ENCODE data around the gene C1orf105.

C1orf105 gene

GRCh38 chr1:172460887-172461315 is 40.4 kb downstream of the C1orf105 start:
- DNase-seq, result no peak

GRCh38 chr1:172465617-172466016 is 45.1 kb downstream of the C1orf105 start:
- DNase-seq, result no peak

DNA sequence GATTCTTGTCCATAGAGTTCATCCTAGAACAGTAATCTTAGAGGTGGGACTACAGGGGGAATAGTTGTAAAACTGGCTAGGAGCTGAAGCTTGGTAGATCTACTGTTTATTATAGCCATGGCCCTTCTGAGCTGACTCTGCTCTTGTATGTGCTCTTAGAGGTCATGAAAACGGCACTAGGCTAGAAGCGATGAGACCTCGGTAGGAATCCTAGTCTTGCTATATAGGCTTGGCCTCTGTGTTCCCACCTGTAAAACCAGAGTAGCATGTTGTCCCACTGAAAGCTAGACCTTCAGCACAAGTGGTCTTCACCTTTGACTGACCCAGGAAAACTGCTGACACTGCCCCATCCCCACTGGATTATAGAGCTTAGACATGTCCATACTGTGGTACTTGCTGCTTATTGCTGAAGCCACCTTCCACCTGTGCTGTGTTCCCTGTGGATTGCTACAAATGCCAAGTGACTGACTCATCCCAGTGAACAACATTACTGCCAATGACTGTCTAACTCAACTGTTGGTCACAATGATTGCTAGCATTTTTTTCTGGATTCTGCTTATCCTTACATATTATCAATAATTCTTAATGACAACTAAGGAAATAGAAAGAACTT is 46.4 kb downstream of the C1orf105 start:
- DNase-seq, result no peak

DNA sequence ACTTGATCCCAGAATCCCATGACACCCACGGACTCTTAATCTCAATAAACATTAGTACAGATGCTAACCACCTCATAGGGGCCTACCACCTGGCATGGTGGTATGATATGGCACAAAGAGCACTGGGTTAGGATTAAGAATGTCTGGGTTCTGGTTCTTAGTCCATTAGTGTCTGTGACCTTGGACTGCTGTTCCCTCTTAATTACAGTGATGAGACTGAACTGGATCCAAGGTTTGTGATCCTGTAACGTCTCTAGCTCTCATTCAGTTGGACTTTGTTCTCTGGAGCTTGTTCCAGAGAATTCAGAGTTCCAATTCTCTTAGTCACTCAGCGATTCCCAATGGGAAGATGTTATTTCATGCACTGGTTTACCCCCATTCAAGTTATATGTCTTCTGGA is 47.0 kb downstream of the C1orf105 start:
- DNase-seq, result no peak

DNA sequence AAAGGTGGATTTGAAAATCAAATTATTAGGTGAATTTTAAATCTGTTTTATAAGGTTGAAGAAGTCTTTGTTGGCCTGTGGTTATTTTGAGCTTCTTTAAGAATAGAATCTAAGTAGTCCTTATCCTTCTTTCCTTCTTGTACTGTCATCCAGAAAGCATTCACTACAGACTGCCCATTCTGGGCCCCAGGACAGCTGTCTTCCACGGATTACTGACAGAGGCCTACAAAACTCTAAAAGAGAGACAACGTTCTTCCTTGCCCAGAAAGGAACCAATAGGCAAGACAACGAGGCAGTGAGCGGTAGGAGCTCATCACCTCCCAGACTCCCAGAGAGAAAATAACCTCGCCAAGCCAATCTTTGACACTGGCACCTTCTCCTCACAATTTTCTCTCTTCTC is 47.8 kb downstream of the C1orf105 start:
- no peak for DNase-seq

DNA sequence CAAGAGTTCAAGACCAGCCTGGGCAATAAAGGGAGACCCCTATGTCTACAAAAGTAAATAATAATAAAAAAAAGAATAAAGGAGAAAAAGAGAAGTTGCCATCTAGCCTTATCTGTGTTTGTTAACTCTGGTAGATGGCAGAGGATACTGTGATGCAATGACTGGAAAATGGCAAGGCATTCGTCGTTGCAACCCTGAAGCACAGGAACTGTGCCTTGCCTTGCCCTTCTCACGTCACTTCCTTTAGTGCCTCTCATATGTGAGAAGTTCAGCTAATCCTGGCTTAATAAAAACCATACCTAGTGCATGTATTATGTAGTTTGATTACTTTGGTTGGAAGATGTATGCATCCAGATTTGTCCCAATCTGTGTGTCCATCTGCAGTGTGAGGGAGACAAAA is 49.2 kb downstream of the C1orf105 start:
- DNase-seq, result no peak

- DNase-seq, result no peak
These were observed 49.7 kb downstream of the C1orf105 start for GRCh38 chr1:172470149-172470548.

DNA sequence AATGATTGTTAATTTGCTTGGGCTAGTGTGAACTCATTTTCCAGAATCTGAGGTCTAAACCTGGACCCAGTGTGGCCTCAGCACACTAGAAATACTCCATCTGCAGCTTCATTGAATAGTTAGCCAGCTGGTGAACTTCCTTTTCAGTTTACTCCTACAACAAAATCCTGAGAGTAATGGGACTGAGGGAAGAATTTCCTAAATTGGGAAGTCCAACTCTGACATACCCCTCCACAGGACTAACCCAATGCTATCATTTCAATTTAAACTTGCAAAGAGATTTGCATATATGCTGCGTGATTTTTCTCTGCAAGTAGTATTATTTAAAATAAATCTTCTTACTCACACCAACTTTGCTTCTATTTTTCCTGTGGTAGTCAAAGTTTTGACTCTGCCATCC is 51.2 kb downstream of the C1orf105 start:
- DNase-seq, result no peak

DNA sequence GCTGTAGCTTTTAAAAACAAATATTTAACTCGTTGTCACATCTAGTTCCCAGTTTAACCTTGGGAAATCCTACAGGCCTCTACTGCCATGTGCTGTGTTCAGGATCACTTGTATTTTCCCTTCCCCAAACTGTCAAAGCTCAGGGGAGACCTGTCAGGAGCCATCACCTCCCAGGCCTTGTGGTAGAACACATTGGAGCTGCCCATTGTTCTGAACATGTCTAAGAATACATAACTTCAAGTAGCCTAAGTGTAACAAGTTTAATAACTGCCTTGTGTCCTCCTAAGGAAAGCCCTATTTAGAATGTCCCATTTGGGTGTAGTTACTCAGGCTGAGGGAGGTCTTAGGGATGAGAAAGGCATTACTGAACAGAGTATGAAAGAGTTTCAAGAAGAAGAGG is 52.0 kb downstream of the C1orf105 start:
- DNase-seq, result no peak

DNA sequence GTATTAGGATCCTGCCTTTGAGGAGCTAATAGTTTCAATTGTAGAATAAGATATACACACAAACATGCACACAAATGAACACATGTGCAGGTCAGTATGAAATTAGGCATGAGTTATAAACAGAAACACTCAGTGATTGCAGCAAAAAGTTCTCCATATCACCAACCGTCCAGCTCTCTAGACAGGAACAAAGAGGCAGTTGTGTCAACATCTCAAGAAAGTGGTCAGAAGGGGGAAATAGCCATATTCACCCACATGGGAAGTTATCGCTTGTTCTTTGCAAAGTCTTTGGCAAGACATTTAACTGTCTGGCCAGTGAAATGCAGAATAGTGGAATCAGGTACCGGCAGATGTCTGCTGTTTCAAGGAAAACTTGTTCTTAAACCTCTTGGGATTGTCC is 52.8 kb downstream of the C1orf105 start:
- DNase-seq, result no peak

DNA sequence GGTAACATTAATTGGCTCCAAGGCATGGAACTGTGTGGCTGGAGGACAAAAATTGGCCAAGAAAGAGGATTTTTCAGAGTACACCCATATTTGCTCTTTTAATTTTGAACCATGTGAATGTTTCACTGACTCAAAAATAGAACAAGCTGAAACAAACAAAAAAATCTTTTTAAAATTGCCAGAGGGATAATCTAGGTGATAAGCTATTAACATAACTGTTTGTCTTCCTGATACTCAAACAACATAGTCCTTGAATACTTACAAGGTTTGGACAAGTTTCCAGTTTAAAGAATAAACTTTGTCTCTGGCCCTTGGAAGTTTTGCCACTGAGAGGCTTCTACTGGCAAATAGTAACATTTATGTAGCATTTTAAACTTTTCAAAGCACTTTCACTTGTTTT is 53.4 kb downstream of the C1orf105 start:
- DNase-seq, result no peak

- no peak for DNase-seq
These were observed 55.8 kb downstream of the C1orf105 start for GRCh38 chr1:172476218-172476811.

- DNase-seq, result no peak
These were observed 56.7 kb downstream of the C1orf105 start for GRCh38 chr1:172477216-172477615.

GRCh38 chr1:172477741-172478140 is 57.3 kb downstream of the C1orf105 start:
- no peak for DNase-seq

GRCh38 chr1:172478485-172478884 is 58.0 kb downstream of the C1orf105 start:
- no peak for DNase-seq

DNA sequence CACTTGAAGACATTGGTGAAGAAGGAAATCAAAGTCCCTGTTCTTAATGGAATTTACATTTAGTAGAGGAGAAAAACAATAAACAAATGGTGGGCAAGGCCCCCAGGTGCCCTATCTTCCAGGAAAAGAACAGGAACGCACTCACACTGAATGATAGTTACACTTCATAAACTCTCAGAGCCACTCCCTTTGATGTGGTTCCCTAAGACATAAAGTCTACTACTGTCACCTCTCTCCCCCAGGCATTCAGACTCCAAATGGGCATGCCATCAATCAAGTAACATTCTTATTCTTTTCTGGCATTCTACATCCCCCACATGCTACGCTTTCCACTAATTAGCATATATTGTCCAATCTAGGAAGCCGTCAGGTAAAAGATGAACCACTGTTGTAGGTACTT is 59.9 kb downstream of the C1orf105 start:
- DNase-seq, result no peak

DNA sequence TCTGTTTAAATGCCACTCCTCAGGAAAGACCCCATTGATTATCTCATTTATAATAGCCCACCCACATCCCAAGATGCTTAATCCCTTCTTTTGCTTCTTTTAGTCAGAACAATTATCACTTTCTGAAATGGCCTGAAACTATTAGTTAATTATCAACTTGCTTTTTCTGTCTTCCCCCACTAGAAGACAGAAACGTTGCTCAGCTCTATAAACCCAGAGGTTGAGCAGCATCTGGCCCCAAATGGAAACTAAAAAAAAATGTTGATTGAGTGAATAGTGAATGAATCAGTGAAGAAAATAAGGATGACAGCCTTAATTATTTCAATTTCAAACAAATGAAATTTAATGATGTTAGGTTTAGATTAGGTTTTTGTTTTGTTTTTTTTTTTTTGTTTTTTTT is 61.6 kb downstream of the C1orf105 start:
- no peak for DNase-seq

DNA sequence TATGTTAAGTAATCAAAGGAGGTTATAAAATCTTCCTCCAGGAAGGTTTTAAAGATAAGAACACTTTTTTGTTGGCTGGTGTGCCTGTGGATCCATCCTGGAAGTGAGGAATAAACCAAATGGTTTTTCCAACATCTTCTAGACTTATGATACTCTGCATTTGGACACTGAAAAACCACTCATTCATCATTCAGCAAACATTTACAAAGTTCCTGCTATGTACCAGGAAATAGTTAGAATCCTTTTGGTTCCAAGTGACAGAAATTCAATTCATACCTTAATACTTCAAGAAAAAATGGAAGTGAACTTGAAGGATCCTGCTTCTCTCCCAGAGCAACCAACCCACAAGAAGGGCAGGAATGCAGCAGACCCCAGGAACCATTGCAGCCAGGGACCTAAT is 63.0 kb downstream of the C1orf105 start:
- DNase-seq, result no peak

- no peak for DNase-seq
These were observed 63.8 kb downstream of the C1orf105 start for GRCh38 chr1:172484252-172484651.

DNA sequence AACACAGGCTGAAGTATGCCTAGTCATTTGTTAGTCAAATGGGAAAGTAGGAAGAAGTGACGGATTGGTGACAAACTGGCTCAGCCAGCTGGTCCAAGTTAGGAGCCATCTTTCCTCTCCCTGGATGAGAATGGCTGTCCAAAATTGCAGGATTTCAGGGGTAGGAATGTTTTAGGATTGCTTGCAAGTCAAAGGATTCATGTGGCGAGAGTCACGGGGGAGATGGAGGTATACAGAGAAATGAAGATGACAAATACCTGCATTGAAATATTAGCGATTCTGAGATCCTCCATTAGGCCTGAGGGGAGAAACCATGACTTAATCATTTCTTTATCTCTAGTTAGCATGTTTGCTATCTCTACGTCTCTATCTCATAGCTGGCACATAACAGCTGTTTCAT is 65.1 kb downstream of the C1orf105 start:
- no peak for DNase-seq

GRCh38 chr1:172486805-172487454 is 66.4 kb downstream of the C1orf105 start:
- DNase-seq, result no peak

DNA sequence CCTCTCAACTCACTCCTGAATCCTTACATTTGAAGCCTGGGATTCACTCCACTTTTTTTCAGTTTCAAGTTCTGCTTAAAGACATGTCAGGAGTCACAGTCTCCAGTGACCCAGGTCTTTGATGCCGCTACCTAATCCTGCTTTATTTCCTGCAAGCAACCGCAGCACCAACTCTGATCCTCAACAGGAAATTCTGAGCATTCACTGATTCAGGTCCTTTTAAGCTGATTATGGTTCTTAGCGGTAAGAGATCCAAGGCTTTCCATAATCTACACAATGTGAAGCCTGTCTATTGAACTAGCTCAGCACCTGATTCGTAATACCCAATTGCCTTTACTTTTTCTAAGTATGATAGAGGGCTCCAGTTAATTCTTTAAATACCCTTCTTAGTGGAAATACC is 67.1 kb downstream of the C1orf105 start:
- DNase-seq, result no peak

GRCh38 chr1:172488393-172488792 is 67.9 kb downstream of the C1orf105 start:
- DNase-seq, result no peak

DNA sequence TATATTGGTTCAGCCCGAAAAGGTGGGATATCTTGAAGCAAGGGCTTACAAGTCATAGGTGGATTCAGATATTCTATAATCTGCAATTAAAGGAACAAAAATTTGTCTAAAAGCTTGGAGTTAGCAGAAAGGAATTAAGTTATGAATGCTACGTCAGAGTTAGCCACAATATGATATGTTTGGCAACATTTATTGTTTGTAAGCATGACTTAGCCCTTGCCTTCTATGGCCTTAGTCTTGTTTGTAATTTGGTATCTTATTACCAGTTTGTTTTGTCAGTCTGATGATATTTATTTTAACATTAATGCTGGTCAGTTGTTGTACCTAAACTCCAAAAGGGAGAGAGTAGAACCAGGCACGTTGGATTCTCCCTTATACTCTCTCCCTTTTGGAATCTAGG is 69.4 kb downstream of the C1orf105 start:
- no peak for DNase-seq

- no peak for DNase-seq
These were observed 71.9 kb downstream of the C1orf105 start for GRCh38 chr1:172492421-172492820.
